Kidney tubule cell (primary cell): ENCODE results near the gene HOTAIR.

Source experiments
- DNase-seq: peaks from one replicate; pipeline ENCODE4 v3.0.0-alpha.2; 2018; ENCODE audit warnings: low spot score

The HOTAIR gene

GRCh38 chr12:54000116-54001114, 25.7 kb upstream of the HOTAIR start, which contains the start of gene HOXC9:
HOXC9 (plus strand) TSS chr12:54000161; CDS start chr12:54000189, 28 bp downstream.
- peak; percentile 52 for DNase-seq

- peak; percentile 76 for DNase-seq
Observed at GRCh38 chr12:53999559-54000115, 24.9 kb upstream of the HOTAIR start.

GRCh38 chr12:53998900-53999236, 24.1 kb upstream of the HOTAIR start:
- DNase-seq, result no peak

- DNase-seq, result no peak
Observed at GRCh38 chr12:53998110-53998899, 23.6 kb upstream of the HOTAIR start.

GRCh38 chr12:53997204-53998109, 22.7 kb upstream of the HOTAIR start:
- DNase-seq, result peak; percentile 57

GRCh38 chr12:53996240-53997203, 21.8 kb upstream of the HOTAIR start:
- peak; percentile 55 for DNase-seq

- DNase-seq, result peak; percentile 84
Observed at GRCh38 chr12:53995378-53996239, 20.9 kb upstream of the HOTAIR start.

GRCh38 chr12:53995002-53995377, 20.2 kb upstream of the HOTAIR start:
- peak; percentile 40 for DNase-seq

- DNase-seq, result peak; percentile 59
Observed at GRCh38 chr12:53994264-53995001, 19.7 kb upstream of the HOTAIR start.

GRCh38 chr12:53994009-53994263, 19.2 kb upstream of the HOTAIR start:
- DNase-seq, result no peak

- no peak for DNase-seq
Observed at GRCh38 chr12:53993162-53994008, 18.6 kb upstream of the HOTAIR start.

GRCh38 chr12:53992377-53992889, 17.7 kb upstream of the HOTAIR start:
- no peak for DNase-seq

GRCh38 chr12:53991077-53991460, 16.3 kb upstream of the HOTAIR start:
- DNase-seq, result peak; percentile 82

GRCh38 chr12:53990311-53991076, 15.7 kb upstream of the HOTAIR start:
- peak; percentile 78 for DNase-seq

- DNase-seq, result peak; percentile 73
Observed at GRCh38 chr12:53989227-53990113, 14.7 kb upstream of the HOTAIR start.
